ENCODE data around the gene STX8.
"Not testable (repeated sequence)": the region's sequence is repeated elsewhere in the genome, so short reads cannot be mapped to it uniquely, and the experiment has no call there.

The STX8 gene

DNA sequence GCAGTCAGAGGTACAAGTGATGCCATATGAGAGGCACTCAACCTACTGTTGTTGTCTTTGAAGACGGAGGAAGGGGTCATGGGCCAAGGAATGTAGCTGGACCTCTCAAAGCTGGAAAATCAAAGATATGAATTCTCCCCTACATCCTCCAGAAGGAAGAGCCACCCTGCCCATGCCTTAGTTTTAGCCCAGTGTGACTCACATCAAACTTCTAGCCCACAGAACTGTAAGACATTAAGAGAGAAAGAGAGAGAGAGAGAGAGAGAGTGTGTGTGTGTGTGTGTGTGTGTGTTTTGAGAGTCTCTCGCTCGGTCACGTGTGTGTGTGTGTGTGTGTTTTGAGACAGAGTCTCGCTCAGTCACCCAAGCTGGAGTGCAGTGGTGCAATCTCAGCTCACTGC is 87.1 kb downstream of the STX8 start:
- no peak for DNase-seq

DNA sequence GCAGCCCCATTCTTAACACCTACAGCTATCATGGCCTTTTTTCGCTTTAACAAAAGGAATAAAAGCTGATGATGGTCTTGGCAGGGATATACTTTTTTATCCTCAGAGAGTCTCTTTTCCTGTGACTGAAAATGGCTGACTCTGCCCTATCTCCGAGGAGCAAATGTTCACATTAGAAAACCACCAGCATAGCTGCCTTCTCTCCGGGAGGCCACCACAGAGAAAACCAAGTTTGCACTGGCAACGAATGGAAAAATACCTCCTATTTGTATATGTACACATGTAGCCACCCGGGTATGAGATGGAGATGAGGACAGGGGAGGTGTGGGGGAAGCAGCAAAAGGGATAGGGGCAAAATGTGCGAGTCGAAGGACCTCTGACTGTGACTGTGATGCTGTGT is 88.2 kb downstream of the STX8 start:
- DNase-seq, result no peak

DNA sequence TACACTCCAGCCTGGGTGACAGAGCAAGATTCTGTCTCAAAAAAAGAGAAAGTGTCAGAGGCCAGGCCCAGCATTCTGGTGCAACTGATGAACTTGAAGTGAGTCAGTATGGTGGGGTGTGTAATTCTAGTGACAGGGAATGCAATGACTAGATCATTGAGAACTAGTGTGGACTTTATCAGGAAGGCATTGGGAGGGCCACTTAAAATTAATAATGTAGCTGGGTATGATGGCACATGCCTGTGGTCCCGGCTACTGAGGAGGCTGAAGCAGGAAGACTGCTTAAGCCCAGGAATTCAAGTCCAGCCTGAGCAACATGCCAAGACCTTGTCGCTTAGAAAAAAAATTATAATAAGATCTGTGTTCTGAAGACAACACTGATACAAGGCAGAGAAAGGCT is 90.8 kb downstream of the STX8 start:
- no peak for DNase-seq

DNA sequence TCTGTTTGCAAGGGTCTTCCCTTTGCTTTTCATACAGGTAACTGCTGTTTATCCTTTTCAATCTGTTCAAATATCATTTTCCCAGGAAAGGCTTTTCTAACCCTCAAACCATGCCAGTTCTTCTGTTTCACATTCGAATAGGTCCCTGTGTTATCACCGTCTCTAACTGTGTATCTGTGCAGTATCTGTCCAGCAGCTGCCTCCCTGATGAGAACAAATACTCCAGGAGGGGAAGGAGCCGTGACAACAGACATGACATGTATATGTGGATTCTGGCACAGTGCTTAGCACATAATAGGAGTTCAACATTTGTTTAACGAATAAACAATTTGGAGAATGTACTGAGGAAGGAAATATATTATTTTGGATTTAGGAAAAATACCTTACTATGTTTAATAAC is 95.7 kb downstream of the STX8 start:
- no peak for DNase-seq

DNA sequence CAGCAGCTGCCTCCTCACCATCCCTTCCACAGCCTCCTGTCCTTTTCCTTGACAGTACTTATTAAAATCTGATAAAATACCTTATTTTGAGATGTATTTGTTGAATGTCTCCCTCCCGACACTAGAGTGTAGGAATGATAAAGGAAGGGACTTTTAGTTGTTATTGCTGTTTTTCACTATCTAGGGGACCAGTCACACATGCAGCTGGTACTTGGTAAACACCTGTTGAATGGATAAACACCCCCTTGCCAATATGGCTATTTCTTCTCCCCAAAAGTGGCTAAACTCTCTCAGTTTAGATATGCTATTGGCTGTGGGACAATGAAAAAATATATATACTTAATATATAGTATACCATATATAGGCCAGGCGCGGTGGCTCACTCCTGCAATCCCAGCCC is 96.7 kb downstream of the STX8 start:
- no peak for DNase-seq

DNA sequence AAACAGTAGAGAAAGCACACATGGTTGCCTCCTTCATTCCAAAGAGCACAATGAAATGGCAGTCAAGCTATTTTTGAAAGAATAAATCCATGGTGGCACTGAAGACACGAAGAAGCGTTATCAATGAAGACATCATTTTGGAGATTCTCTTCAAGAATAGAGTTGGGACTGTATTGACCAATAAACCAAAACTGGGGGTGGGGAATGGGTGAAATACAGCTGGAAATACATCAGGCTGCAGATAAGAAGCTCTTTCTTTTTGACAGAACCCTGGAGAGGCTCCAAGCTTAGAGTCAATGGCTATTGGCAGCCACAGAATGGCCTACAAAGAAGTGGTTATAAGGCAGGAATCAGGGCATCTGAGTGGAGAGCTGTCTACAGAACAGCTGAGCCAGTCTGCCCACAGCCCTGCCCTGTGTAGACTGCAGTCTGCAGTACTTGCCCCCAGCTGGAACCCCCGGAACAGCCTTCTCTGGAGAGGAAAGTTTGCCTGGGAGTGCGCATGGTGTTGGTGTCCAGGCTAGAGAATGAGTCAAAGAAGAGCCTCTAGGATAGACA is 100.4 kb downstream of the STX8 start:
- DNase-seq, result no peak

DNA sequence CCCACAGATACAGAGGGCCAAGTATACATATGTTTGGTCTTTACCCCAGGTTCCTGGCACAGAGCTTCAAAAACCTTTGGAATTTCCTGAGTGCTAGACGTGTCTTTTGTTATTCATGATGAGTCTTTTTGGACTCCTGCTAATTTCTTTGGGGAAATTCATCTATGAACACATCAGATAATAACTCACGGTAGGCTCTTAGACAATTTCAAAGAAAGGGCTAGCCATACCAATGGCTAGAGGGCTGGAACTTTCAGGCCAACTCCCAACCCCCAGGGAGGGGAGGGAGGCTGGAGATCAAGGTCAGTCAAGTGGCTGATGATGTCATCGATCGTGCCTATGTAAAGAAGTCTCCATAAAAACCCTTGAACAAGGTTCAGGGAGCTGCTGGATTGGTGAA is 101.9 kb downstream of the STX8 start:
- no peak for DNase-seq

DNA sequence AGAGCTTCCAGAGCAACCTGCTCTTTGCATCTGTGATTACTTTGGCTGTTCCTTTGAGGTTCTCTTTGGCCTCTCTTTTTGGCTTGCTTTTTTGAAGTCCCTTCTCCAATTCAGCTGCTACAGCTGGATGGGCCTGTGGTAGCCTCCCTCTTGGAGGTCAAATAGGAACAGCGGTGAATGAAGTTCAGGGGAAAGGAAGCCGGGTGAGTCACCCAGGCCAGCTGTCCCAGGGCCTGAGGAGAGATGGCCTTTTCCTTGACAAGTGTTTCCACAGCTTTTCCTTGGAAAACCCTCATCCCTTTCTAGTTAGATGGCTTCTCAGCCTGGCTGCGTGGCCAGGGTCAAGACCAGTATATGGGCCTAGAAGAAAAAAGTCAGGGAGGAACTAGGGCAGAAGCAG is 103.1 kb downstream of the STX8 start:
- DNase-seq, result no peak

DNA sequence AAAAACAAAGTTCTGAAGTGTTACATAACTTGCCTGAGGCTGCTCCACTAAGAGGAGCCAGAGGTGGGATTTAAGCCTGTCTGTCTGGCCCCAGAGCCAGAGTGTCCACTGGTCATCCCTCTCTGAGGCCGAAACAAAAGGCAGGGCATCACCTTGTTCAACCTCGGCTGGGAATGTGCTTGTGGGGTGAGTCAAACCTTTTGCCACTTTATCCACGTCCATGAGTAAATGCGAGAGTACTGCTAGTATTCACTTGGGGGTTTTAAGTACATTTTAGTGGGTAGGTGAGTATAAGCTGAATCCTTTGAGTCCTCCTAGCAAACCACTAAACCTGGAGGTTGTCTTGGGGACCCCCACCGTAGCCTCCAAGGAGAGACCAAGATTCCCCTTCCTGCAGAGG is 103.5 kb downstream of the STX8 start:
- DNase-seq, result no peak

DNA sequence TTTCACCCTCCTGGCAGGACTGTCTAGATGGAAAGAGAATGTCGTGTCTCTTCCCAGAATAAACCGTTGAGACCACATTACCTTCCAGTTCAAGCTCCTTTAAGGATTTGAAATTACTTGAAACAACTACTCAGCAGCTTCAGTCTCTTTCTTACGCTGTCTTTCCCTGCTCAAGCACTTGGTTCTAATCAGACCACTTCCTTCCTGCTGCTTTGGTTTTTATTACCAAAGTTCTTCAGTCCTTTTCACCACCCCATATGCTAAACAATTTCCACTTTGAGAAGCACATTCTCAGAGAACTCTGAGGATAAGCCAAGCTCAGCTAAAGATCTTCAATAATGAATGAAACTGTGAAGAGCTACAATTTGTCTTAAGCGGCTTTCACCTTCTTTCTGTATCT is 105.4 kb downstream of the STX8 start:
- no peak for DNase-seq

DNA sequence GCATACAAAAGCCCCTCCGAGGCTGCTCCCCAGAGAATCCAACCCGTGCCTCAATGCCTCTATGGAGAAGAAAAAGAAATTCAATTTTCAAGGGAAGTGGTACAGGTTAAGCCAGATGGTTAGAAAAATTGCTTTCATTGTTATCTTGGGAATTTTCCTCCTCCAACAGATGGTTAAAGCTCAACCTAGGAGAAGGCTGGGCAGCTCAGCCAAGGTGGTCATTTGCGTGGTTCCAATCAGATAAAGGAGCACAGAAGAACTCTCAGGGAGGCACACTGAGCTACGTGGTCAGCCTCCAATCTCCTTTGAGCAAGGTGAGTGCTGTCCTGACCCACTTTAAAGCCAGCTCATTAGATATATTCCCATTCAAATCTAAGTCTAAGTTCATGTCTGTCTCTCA is 106.7 kb downstream of the STX8 start:
- no peak for DNase-seq

DNA sequence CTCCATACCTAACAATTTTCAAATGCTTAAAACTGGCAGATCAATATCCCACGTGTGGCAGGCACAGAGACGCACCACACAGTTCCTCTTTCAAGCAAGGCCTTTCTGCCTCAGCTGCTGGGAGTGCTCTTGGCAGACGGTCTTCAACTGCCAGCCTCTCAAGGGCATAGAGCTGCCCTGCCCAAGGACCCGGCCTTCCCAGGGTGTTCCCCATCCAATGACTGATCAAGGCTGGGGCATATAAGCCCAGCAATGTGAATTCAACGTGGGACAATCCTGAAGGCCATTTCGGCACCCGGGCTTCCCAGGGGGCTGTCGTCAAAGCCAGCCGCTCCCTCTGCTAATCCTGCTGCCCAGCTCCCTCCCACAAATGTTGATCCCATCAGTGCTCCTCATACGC is 107.1 kb downstream of the STX8 start:
- no peak for DNase-seq

DNA sequence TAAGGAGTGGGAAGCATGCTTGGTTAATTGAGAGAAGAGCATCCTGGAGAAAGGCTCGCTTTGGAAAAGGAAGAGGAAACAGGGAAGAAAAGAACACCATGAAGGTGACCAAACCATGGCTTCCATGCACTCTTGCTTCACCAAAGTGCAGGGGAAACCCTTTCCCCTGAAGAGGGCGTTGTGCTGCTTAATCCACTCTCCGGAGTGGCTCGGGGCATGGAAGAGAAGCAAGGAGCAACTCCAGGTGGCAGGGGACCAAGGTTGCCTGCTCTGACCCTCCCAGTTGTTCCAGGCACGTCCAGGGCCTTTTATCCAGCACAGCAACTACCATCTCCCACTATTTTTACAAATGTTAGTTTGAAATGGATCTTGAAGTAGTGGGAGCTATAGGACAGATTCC is 108.1 kb downstream of the STX8 start:
- DNase-seq, result no peak

DNA sequence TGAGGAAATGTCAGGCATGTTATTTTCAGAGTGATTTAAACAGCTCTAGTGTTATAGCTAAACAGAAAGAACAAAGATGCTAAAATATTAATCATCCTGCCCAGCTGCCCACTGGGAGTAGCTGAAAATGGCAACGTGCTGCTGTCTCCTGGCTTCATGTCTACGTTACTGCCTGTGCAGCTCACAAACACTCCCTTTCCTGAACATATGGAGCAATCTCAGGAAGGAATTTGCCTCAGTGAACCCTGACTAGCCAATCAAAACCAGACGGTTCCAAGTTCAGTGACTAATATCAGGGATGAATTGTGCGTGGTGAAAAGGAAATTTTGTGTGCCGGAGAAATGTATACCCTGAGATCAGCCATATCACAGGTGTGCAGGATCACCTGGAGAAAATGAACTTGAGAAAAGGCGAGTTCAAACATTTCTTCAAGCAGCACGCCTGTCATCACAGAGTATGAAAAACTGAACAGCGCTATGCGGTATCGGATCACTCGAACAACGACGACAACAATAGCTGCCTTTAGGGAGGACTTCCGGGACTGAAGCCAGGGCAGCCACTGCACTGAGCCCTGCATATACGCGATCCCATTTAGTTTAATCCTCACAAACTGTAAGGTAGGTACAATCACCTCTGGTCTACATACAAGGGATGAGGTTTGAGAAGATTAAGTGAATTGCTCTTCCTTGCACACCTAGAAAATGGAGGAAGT is 110.3 kb downstream of the STX8 start:
- DNase-seq, result no peak

DNA sequence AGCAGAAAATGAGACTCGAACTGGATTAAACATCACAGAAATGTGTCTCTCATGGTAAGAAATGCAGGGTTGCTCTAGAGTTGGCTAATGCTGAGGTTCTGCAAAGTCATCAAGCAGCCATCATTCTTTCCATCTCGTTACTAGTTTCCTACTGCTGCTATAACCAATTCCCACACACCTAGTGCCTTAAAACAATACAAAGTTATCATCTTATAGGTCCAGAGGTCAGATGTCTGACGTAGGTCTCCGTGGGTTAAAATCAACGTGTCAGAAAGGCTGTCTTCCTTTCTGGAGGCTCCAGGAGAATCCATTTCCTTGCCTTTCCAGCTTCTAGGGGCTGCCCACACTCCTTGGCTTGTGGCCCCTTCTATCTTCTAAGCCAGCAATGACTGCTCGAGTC is 118.6 kb downstream of the STX8 start:
- DNase-seq, result no peak

DNA sequence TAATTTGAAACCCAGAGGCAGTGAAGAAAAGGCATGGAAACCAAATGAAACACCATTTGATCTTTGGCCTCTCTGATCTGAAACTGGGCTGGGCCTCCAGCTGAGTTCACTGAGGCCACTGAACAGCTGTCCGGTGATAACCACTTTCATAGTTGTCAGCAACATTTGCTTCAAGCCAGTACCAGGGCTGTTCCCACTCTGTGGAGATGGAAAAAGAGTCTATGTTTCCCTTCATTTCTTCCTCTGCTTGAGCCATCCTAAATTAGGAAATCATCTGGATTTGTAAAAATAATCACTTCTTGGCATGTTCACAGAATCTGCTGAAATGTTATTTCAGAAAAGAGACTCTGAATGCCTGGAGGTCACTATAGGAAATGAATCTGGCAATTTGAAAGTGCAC is 119.3 kb downstream of the STX8 start:
- no peak for DNase-seq

DNA sequence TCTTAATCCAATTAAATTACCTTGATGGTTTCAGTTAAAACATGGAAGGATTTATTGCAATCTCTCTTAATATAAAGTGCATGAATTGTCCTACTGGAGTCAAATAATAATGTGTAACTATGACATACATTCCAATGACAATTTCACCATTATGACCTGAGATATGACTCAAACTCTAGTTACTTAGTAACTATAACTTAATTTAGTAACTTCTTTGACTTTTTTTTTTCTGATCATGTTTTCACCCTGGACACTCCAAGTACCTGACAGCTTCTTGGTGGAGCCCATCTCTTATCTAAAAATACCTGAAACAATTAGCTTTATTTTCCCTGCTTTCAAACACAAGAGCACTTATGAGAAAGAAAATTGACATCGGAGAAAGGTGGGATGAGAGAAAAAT is 123.7 kb downstream of the STX8 start:
- no peak for DNase-seq

DNA sequence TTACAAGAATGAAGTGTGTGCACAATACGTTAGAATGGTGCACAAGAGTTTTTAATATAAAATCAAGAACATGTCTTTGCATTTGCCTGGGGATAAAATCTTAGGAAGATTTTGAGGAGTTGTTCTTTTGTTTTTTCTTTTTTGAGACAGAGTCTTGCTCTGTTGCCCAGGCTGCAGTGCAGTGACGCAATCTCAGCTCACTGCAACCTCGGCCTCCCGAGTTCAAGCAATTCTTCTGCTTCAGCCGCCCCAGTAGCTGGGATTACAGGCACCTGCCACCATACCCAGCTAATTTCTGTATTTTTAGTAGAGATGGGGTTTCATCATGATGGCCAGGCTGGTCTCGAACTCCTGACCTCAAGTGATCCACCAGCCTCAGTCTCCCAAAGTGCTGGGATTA is 128.3 kb downstream of the STX8 start:
- not testable (repeated sequence) for DNase-seq

DNA sequence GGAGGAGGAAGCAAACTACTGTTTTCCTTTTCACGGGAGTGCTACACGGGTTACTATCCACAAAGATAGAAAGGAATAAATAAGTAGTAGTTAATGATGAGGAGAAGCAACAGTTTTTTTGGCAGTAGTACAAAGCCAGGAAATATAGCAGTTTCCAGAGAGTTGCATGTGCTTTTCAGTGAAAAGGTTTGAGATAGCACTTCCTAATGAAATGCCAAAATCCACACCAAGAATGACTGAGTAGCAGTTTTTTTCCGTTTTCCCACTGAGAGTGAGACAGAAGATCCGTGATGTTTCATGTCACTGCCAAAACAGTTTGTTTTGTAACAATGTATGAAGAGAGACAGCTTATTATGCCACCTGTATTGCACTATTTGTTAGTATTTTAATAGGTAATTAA is 129.1 kb downstream of the STX8 start:
- DNase-seq, result no peak

DNA sequence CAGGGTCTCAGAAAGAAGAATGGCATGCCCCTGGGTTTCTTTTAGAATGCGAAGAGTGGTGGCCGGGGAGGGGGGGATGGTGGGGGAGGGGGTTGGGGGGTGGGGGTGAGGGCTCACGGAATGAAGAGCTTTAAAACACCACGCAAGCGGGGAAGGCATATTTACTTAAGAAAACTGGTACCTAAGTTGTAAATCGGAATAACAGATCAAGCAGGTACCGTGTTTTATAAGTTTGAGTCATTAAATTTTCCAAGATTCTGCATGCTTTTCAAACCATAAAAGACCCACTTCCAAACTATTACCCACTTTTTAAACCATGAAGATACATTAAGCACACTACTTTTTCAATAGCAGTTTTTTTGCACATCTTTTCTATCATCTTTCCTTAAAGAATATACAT is 130.2 kb downstream of the STX8 start:
- DNase-seq, result no peak

DNA sequence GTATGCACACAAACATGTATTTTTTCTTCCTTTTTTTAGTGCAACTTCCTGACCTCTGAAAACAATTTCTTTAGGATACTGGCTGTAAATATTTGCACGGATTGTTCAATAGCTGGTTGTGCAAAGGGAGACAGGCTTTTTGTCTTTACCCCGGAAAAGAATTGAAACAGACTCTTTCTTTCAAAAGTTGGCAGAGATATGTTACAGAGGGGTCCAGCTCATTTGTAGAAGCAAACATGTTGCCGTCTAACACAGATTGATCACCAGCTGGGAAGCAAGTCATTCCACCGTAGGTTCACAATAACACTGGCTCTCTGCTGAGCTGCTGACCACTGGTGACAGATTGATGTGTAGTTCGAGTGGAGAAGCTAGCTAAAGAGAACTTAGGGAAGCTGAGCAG is 130.9 kb downstream of the STX8 start:
- no peak for DNase-seq

DNA sequence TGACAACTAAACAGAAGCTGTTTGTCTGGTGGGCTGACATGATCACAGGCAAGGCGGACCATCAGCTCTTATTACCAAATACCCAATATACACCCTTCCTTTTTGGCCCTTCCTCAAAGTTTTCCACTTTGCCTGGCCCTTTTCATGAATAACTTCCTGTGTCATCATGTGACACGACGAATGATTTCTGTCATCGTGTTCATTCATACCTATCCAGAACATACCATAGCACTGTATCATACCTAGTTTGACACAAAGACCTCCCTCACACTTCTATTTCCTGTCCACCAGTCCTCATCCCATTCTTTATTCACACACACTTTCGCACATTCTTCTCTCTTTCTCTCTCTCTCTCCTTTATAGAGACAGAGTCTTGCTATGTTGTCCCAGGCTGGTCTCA is 131.8 kb downstream of the STX8 start:
- DNase-seq, result no peak

DNA sequence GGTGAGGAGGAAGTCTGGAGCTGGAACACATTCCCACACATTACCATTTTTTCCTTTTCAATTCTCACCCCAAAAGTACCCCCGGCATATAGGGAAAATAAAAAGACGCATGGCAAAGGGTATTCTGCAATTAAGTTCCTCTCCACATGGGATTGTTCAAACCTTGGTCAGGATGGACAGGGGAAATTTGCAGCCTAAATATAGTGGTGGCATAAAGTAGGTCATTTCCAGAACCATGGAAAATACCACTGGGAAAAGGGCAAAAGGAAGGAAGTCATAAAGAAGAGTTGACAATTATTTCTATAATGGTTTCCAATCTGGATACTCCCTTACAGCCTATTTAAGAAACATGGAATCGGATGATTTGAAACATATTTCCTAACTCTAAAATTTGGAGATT is 135.8 kb downstream of the STX8 start:
- DNase-seq, result no peak

DNA sequence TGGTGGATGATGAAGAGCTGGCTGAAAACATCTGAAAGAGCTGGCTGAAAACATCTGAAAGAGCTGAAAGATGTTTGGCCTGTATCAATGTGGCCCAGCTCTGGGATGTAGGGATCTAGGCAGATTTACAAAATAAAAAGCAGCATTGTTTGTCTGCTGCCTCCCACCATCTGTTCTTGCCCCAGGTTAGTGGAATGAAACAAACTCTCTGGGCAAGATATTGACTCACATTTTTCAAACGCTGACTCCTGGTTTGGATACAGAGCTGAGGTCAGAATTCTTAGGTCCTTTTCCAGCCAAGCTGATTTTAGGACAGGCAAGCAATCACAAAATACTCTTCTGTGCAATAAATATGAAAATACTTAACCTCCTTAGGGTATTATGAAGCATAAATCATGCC is 139.0 kb downstream of the STX8 start:
- no peak for DNase-seq

DNA sequence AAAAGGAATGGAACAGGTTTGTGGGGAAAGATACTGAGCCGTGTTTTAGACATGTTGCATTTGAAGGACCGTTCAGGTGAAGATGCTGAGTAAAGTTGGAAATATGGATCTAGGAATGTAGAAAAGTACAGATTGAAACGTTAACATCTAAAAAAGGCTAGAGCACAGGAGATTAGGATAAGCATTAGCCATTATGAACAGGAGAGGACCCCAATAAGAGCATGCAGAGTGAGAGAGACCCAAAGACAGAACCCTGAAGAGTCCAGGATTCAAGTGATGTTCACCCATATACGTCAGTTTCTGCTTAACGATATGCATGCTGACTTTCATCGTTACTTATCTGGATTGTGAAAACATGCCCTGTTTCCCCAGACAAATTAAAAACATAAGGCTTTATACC is 140.5 kb downstream of the STX8 start:
- no peak for DNase-seq
